ENCODE data around the gene CBARP.

CBARP gene

DNA sequence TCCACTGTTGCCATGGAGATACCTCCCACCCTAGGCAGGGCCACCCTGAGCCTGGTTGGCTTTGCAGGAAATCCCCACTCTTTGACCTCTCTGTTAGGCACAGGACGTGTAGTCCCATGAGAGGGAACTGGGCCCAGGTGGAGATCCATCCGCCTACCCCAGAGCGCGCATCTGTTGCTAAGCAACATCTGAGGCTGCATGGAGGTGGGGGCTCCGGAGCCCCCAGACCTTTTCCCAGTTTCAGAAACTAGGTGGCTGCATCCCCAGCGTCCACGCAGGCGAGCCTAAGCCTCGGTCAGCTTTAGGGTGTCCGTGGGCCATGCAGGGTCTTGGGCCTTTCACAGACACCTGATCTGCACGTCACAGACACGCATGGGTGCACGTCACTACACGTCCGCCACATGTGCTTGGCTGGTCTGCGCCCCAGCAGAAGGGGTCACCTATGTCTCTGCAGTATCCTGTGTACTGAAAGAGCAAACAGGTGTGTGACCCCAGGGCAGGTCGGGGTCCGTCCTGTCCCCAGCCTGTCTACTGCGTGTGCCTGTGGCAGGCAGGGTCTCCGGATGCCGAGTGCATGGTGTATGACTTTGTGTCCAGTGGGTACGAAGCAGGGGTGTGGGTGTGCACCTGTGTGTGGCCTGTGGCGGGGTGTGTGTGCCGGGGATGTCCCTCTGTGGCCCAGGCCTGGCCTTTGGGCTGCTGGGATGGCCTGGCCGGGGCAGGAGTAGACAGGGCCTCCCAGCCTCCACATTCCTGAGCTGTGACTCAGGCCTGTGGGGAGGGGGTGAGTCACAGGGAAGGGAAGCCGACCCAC, 27.2 kb upstream of the CBARP start:
- Histone ChIP-seq H3K9me3 (ENCODE audit: control insufficient read depth in 2 of 2, low read length in 2 of 2) (no peaks in the 10 kb centered on the region), H3K9ac (ENCODE audit: low read depth in 1 of 2, low read length in 2 of 2) (peak overlapping the region in 1 of 2 donors; percentile 53), H3K27ac (ENCODE audit: low read depth in 2 of 2, low read length in 2 of 2) (peak overlapping the region; percentile 84 to 89), H3K4me3 (ENCODE audit: low read length in 2 of 2) (peak overlapping the region in 1 of 2 donors; percentile 33), H3K27me3 (ENCODE audit: control insufficient read depth in 2 of 2, insufficient read depth in 2 of 2, low read length in 2 of 2) (no peaks in the 10 kb centered on the region), H3K4me1 (ENCODE audit: control insufficient read depth in 2 of 2, insufficient read depth in 2 of 2, low read length in 2 of 2) (peaks cover 67 to 69% of the 10 kb centered on the region in 2 donors), H3K36me3 (ENCODE audit: control insufficient read depth in 2 of 2, insufficient read depth in 2 of 2, low read length in 2 of 2) (no peaks in the 10 kb centered on the region)

DNA sequence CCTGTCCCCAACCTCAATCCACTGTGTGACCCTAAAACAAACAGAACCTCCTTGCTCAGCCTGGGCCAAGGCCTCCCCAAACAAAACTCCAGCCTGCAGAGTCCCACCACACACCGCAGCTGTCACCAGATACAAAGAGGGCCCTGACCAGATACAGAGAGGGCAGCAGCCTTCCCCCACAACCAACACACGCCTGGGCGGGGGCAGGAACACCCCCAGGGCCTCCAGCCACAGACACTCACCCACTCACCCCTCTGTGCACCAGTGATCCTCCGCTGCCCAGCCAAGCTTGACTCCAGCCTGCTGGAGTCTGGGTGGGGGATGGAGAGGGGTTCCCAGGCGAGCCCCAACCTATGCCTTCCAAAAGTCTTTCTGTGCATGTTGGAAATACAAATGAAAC, 25.4 kb upstream of the CBARP start:
- peak overlapping the region; percentile 99 to 100 for H3K27ac ChIP-seq (ENCODE audit: low read depth in 2 of 2, low read length in 2 of 2)
- peak overlapping the region in 1 of 2 donors; percentile 37 for H3K4me3 ChIP-seq (ENCODE audit: low read length in 2 of 2)
- peaks cover 70 to 74% of the 10 kb centered on the region in 2 donors for H3K4me1 ChIP-seq (ENCODE audit: control insufficient read depth in 2 of 2, insufficient read depth in 2 of 2, low read length in 2 of 2)
- H3K9ac ChIP-seq (ENCODE audit: low read depth in 1 of 2, low read length in 2 of 2), result peak overlapping the region; percentile 65 to 89
- no peaks in the 10 kb centered on the region for H3K36me3 ChIP-seq (ENCODE audit: control insufficient read depth in 2 of 2, insufficient read depth in 2 of 2, low read length in 2 of 2)
- no peaks in the 10 kb centered on the region for H3K9me3 ChIP-seq (ENCODE audit: control insufficient read depth in 2 of 2, low read length in 2 of 2)
- H3K27me3 ChIP-seq (ENCODE audit: control insufficient read depth in 2 of 2, insufficient read depth in 2 of 2, low read length in 2 of 2), result no peaks in the 10 kb centered on the region

DNA sequence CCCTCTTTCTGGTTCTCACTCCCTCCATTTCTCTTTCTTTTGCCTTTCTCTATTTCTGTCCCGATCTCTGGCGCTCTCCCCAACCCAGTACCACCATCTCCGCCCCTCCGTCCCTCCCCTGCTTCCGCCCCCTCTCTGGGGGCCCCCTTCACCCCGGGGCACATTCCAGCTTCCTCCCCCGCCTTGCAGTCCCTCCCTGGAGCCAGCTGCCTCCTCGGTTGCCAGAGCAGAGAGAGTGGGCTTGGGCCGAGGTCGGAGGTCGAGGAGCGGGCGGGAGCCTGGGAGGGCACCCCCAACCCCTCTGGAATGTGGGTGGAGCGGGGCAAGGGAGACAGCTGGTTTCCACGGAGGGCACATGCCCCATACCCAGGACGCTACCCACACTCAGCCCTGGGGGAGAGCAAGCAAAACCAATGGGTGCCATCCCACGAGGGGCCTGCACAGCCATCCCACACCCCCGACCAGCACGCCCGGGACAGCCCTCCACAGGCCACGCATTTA, 24.9 kb upstream of the CBARP start:
- H3K27me3 ChIP-seq (ENCODE audit: control insufficient read depth in 2 of 2, insufficient read depth in 2 of 2, low read length in 2 of 2), result no peaks in the 10 kb centered on the region
- peak overlapping the region; percentile 99 to 100 for H3K27ac ChIP-seq (ENCODE audit: low read depth in 2 of 2, low read length in 2 of 2)
- H3K36me3 ChIP-seq (ENCODE audit: control insufficient read depth in 2 of 2, insufficient read depth in 2 of 2, low read length in 2 of 2), result peaks cover 2 to 3% of the 10 kb centered on the region in 2 donors
- peak overlapping the region; percentile 65 to 89 for H3K9ac ChIP-seq (ENCODE audit: low read depth in 1 of 2, low read length in 2 of 2)
- peaks cover 69 to 74% of the 10 kb centered on the region in 2 donors for H3K4me1 ChIP-seq (ENCODE audit: control insufficient read depth in 2 of 2, insufficient read depth in 2 of 2, low read length in 2 of 2)
- H3K9me3 ChIP-seq (ENCODE audit: control insufficient read depth in 2 of 2, low read length in 2 of 2), result no peaks in the 10 kb centered on the region
- peak overlapping the region; percentile 37 to 57 for H3K4me3 ChIP-seq (ENCODE audit: low read length in 2 of 2)

DNA sequence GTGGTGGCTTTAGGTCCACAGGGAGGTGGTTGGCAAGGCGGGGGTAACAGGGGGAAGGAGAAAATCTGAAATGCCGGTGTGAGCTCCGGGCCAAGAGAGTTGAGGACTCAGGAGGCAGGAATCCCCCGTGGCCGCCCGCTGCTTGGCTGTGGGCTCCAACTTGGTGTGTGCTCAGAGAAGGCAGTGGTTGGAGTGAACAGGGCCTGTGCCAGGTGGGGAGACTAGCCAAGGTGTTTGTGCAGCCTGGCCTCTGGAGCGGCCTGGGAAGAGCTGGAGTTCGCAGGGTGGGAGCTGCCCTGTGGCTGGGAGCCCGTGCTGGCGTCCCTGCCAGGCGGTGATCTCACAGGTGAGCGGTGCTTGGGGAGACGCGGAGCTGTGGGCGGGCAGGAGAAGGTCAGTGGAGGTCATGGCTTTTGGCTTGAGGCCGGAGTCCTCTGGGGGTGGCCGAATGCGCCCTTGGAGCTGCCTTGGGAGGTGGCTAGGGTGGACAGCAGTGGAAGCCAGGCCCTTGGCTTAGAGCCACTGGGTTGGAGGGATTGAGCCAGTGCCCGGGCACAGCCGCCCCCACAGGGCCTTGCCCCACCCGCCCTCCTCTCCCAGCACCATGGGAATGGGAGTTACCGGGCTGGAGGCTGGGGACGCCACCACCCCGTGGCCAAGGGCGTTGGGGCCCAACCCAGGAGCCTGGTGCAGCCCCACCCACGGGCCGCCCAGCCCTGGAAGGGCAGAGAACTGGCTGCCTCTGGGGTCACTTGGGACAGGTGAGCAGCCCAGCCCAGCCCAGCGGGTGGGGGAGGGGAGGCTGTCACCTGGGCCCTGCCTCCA, 24.2 kb upstream of the CBARP start:
- Histone ChIP-seq H3K36me3 (ENCODE audit: control insufficient read depth in 2 of 2, insufficient read depth in 2 of 2, low read length in 2 of 2) (peaks cover 5 to 7% of the 10 kb centered on the region in 2 donors), H3K4me1 (ENCODE audit: control insufficient read depth in 2 of 2, insufficient read depth in 2 of 2, low read length in 2 of 2) (peaks cover 66 to 71% of the 10 kb centered on the region in 2 donors), H3K27me3 (ENCODE audit: control insufficient read depth in 2 of 2, insufficient read depth in 2 of 2, low read length in 2 of 2) (no peaks in the 10 kb centered on the region), H3K4me3 (ENCODE audit: low read length in 2 of 2) (peak overlapping the region; percentile 75 to 81), H3K9ac (ENCODE audit: low read depth in 1 of 2, low read length in 2 of 2) (peak overlapping the region; percentile 89 to 90), H3K9me3 (ENCODE audit: control insufficient read depth in 2 of 2, low read length in 2 of 2) (no peaks in the 10 kb centered on the region), H3K27ac (ENCODE audit: low read depth in 2 of 2, low read length in 2 of 2) (peak overlapping the region; percentile 99 to 100)

DNA sequence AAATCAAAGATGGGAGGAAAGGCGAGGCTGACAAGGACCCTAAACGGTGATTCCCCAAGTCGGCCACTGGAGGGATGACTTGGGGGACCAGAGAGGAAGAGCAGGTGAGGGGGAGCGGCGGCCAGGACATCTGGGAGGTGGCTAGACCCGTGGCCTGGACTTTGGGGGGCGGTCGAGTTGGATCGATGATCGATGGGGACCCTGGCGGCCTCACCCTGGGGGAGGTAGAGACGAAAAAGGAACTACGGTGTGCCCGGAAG, 23.7 kb upstream of the CBARP start:
- Histone ChIP-seq H3K27ac (ENCODE audit: low read depth in 2 of 2, low read length in 2 of 2) (peak overlapping the region; percentile 99 to 100), H3K9ac (ENCODE audit: low read depth in 1 of 2, low read length in 2 of 2) (peak overlapping the region; percentile 89 to 90), H3K4me1 (ENCODE audit: control insufficient read depth in 2 of 2, insufficient read depth in 2 of 2, low read length in 2 of 2) (peaks cover 69 to 74% of the 10 kb centered on the region in 2 donors), H3K4me3 (ENCODE audit: low read length in 2 of 2) (peak overlapping the region; percentile 75 to 81), H3K36me3 (ENCODE audit: control insufficient read depth in 2 of 2, insufficient read depth in 2 of 2, low read length in 2 of 2) (peaks cover 11 to 12% of the 10 kb centered on the region in 2 donors), H3K27me3 (ENCODE audit: control insufficient read depth in 2 of 2, insufficient read depth in 2 of 2, low read length in 2 of 2) (no peaks in the 10 kb centered on the region), H3K9me3 (ENCODE audit: control insufficient read depth in 2 of 2, low read length in 2 of 2) (no peaks in the 10 kb centered on the region)

DNA sequence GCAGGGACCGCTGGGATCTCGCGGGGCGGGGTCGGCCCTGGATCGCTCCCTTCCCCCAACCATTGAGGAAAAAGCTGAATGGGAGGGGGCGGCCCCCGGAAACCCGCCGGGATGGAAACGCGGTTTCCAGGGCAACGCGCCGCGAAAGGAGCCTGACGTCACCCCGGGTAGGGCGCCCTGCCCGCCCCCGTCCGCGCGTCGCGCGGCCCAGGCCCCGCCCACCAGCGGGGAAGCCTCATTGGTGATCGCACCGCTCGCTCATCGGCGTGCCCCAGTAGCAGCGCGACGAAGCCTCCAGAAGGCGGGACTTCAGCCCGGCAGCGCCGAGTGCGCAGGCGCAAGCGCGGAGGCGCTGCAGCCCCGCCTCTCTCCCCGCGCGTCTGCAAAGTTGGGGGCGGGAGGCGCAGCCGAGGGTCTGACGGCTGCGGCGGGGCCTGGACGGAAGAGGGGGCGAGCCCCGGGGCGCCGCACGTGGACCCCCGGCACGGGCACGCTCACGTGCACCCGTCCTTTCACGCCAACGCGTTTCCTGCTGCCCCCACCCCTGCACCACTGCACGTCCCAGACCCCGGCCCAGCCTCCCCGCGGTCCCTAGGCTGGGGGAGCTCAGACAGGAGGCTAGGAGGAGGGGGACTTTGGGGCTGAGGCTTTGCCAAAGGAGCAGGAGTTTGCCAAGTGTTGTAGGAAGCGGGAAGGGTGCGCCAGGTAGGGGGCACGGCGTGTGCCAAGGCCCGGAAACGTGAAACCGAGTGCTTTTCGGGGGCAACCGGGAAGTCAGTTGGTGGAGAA, 23.1 kb upstream of the CBARP start:
- H3K4me1 ChIP-seq (ENCODE audit: control insufficient read depth in 2 of 2, insufficient read depth in 2 of 2, low read length in 2 of 2), result peaks cover 64 to 72% of the 10 kb centered on the region in 2 donors
- H3K9me3 ChIP-seq (ENCODE audit: control insufficient read depth in 2 of 2, low read length in 2 of 2), result no peaks in the 10 kb centered on the region

DNA sequence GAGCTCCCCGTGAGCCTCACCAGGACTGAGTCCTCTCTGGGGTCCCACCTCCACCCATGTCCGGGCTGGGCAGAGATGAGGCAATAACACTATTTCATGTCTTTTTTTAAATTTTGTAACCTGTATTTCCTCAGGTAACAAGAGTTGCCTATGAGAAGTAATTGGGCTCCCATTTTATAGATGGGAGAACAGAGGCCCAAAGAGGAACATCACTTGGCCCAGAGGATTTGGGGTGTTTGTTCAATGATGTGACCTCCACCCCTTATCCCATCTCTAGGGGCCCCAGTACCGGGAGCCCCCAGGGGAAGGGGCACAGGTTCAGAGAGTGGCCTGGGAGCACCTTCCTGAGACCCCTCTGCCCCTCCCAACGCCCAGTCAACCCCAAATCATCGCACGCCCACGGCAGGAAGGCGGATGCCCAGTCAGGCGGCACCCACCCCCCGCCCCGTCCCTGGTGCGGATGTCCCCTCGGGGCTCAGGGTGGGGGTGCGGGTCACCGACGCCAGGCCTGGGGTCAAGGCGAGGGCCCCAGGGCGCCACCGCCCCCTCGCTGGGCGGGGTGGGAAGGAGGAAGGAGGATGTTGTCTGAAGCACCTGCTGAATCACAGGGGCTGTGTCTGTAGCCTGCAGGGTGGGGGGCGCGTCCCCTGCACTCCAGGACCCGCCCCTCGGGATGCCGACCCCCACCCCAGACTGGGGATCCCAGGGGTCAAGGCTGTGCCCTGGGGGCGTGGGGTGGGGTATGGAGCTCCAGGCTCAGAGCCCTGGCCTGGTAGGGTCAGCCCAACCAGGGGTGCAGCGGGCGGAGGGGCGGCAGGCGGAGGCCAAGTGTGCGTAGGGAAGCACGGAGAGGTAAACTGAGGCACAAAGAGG, 22.3 kb upstream of the CBARP start:
- Histone ChIP-seq H3K36me3 (ENCODE audit: control insufficient read depth in 2 of 2, insufficient read depth in 2 of 2, low read length in 2 of 2) (peaks cover 20 to 24% of the 10 kb centered on the region in 2 donors), H3K27ac (ENCODE audit: low read depth in 2 of 2, low read length in 2 of 2) (peak overlapping the region; percentile 99 to 100), H3K4me3 (ENCODE audit: low read length in 2 of 2) (peak overlapping the region; percentile 57 to 64), H3K9ac (ENCODE audit: low read depth in 1 of 2, low read length in 2 of 2) (peak overlapping the region; percentile 86), H3K9me3 (ENCODE audit: control insufficient read depth in 2 of 2, low read length in 2 of 2) (no peaks in the 10 kb centered on the region), H3K4me1 (ENCODE audit: control insufficient read depth in 2 of 2, insufficient read depth in 2 of 2, low read length in 2 of 2) (peaks cover 63 to 73% of the 10 kb centered on the region in 2 donors), H3K27me3 (ENCODE audit: control insufficient read depth in 2 of 2, insufficient read depth in 2 of 2, low read length in 2 of 2) (no peaks in the 10 kb centered on the region)

More for the DNA sequence above, 23.1 kb upstream of the CBARP start:
- peak overlapping the region; percentile 89 to 90 for H3K9ac ChIP-seq (ENCODE audit: low read depth in 1 of 2, low read length in 2 of 2)
- peak overlapping the region; percentile 75 to 81 for H3K4me3 ChIP-seq (ENCODE audit: low read length in 2 of 2)
- peak overlapping the region; percentile 99 to 100 for H3K27ac ChIP-seq (ENCODE audit: low read depth in 2 of 2, low read length in 2 of 2)
- H3K27me3 ChIP-seq (ENCODE audit: control insufficient read depth in 2 of 2, insufficient read depth in 2 of 2, low read length in 2 of 2), result no peaks in the 10 kb centered on the region
- peaks cover 12 to 16% of the 10 kb centered on the region in 2 donors for H3K36me3 ChIP-seq (ENCODE audit: control insufficient read depth in 2 of 2, insufficient read depth in 2 of 2, low read length in 2 of 2)

DNA sequence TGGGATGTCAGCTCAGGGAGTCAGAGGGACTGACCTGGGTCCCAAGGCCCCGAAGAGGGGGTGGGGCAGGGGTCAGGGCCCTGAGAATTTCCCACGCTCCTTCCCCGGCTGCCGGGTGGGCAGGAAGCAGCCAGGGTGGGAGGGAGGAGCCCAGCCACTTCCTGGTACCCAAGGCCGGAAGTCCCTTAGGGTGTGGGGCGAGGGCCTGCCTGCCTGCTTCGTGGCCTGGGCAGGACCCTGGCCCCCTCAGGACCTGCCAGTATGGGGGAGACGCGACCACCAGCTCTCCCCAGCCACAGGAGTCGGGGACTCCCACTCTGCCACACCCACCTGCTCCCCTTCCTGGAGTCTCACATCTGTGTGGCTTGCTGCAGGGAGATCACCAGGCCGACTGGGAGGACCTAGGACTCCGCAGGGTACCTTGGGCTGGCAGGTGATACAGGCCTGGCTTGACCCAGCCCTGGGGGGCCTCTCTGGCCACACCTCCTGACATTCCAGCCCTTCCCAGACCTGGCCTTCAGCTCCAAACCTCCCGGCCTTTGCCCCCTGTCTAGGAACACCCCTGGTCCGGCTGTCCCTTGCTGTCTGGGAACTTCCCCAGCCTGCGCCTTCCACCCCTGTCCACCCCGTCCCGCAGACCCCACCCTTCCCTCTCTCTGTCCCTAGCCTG, 21.5 kb upstream of the CBARP start:
- Histone ChIP-seq H3K9ac (ENCODE audit: low read depth in 1 of 2, low read length in 2 of 2) (peak overlapping the region; percentile 86), H3K27me3 (ENCODE audit: control insufficient read depth in 2 of 2, insufficient read depth in 2 of 2, low read length in 2 of 2) (no peaks in the 10 kb centered on the region), H3K27ac (ENCODE audit: low read depth in 2 of 2, low read length in 2 of 2) (peak overlapping the region; percentile 99 to 100), H3K4me1 (ENCODE audit: control insufficient read depth in 2 of 2, insufficient read depth in 2 of 2, low read length in 2 of 2) (peaks cover 59 to 77% of the 10 kb centered on the region in 2 donors), H3K4me3 (ENCODE audit: low read length in 2 of 2) (peak overlapping the region; percentile 57 to 64), H3K36me3 (ENCODE audit: control insufficient read depth in 2 of 2, insufficient read depth in 2 of 2, low read length in 2 of 2) (peaks cover 28 to 32% of the 10 kb centered on the region in 2 donors), H3K9me3 (ENCODE audit: control insufficient read depth in 2 of 2, low read length in 2 of 2) (no peaks in the 10 kb centered on the region)

All from mucosa of rectum (tissue), 2 donors.